Globus pallidus (tissue), 1 donor: Measurements from ENCODE around the gene GALNT12.

Source experiments
- DNase-seq: peaks from one replicate; pipeline ENCODE4 v3.0.0-alpha.2; 2015; ENCODE audit warnings: low spot score

GALNT12 gene

GRCh38 chr9:98807070-98807813, at the start of gene GALNT12:
Gene GALNT12, plus strand, starts transcription at chr9:98807670. Its CDS starts 29 bp downstream, at chr9:98807699.
- DNase-seq, result no peak

GRCh38 chr9:98760231-98760630, 47.2 kb upstream of the GALNT12 start:
- no peak for DNase-seq

- DNase-seq, result no peak
Measured at GRCh38 chr9:98763986-98764745, 43.3 kb upstream of the GALNT12 start.

GRCh38 chr9:98765256-98765655, 42.2 kb upstream of the GALNT12 start:
- DNase-seq, result no peak

- DNase-seq, result no peak
Measured at GRCh38 chr9:98766586-98766985, 40.9 kb upstream of the GALNT12 start.

GRCh38 chr9:98767196-98767595, 40.3 kb upstream of the GALNT12 start:
- no peak for DNase-seq

GRCh38 chr9:98767915-98768314, 39.6 kb upstream of the GALNT12 start:
- DNase-seq, result no peak

- DNase-seq, result no peak
Measured at GRCh38 chr9:98768344-98768743, 39.1 kb upstream of the GALNT12 start.

- no peak for DNase-seq
Measured at GRCh38 chr9:98770717-98771116, 36.8 kb upstream of the GALNT12 start.

GRCh38 chr9:98771209-98771874, 36.1 kb upstream of the GALNT12 start:
- no peak for DNase-seq

- no peak for DNase-seq
Measured at GRCh38 chr9:98772364-98773155, 34.9 kb upstream of the GALNT12 start.

GRCh38 chr9:98773721-98774120, 33.7 kb upstream of the GALNT12 start:
- DNase-seq, result no peak

- no peak for DNase-seq
Measured at GRCh38 chr9:98774746-98775145, 32.7 kb upstream of the GALNT12 start.

- DNase-seq, result peak; percentile 27
Measured at GRCh38 chr9:98775831-98776441, 31.5 kb upstream of the GALNT12 start.

- DNase-seq, result no peak
Measured at GRCh38 chr9:98777618-98778017, 29.9 kb upstream of the GALNT12 start.

GRCh38 chr9:98778251-98778650, 29.2 kb upstream of the GALNT12 start:
- no peak for DNase-seq

GRCh38 chr9:98778711-98779530, 28.5 kb upstream of the GALNT12 start:
- no peak for DNase-seq

- DNase-seq, result no peak
Measured at GRCh38 chr9:98780059-98780749, 27.3 kb upstream of the GALNT12 start.

GRCh38 chr9:98781588-98782383, 25.7 kb upstream of the GALNT12 start:
- no peak for DNase-seq
